ENCODE results near the gene UROS.

The UROS gene

DNA sequence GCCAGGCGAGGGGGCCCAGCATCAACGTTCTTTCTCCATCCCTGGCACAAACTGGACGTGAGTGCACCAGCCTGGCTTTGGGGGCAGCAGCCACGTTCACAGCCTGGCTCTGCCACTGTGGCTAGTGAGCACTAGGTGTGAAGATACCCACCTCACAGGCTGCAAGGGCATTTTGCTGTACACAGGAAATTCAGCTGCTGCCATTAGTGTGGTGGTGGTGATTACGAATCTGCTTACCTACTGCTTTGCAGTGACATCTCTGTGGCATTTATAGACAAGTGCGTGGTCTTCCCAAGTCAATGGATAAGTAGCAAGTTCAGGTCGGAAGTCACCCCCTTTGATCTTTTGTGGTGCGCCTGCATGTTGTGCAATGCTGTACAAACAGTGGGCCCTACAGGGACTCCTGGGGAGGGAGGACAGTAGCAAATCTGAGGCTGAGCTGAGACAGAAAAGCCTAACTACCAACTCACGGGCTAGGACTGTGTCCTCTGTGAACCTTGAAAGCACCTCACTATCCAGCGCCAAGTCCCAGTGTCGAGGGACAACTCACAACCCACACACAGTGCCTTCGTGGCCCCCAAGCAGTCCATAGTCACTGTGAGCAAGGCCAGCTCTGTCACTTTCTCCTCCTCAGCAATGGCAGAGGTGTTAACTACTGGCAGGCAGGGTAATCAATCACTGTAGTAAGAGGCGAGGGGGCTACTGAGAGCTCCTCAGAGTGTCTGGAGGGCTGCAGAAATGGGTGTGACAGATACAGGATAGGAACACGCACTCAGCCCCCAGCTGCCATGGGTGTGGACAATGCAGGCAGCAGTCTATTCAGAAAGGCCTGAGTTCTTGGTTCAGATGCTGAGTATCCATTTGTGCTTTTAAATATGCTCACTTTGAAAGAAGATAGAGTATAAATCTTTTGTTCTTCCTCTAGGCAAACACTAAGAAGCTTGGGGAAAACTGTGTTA is 30.4 kb downstream of the UROS start:
- no peak for DNase-seq (ENCODE audit: low read depth in 2 of 2, low spot score in 1 of 2)

GRCh38 chr10:125788156-125789034 is 34.7 kb downstream of the UROS start:
- no peak for DNase-seq (ENCODE audit: low read depth in 2 of 2, low spot score in 1 of 2)

DNA sequence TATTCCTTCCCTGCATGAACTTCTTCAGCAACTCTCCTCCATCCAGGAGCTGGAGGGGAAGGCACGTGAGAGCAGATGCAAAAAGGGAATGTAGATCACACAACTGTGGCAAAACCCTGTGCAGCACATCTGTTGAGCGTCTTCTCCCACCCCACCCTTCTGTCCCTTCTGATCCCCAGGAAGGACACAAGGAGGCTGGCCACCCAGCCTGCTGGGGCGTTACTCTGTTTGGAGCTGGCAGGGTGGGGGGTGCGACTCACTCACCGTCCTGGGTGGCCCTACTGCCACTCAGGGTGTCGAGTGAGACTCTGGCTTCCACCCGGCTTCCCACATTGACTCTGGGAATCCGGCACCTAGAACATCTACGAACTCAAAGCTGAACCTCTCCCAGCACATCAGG is 37.3 kb downstream of the UROS start:
- no peak for DNase-seq (ENCODE audit: low read depth in 2 of 2, low spot score in 1 of 2)

DNA sequence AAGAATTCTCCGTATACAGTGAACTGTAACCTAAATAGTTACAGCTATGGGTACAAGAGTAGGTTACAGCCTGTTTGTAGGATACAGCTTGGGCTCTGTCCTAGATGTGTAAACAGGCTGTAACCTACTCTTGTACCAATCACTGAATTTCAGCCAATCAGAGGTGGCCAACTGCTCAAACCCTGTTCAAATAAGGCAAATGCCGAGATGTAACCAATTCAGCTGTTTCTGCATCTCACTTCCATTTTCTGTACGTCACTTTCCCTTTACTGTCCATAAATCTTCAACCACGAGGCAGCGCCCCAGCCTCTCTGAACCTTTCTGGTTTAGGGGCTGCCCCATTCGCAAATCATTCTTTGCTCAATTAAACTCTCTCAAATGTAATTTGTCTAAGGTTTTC is 39.1 kb downstream of the UROS start:
- DNase-seq (ENCODE audit: low read depth in 2 of 2, low spot score in 1 of 2), result no peak

GRCh38 chr10:125783408-125783807 is 39.6 kb downstream of the UROS start:
- DNase-seq (ENCODE audit: low read depth in 2 of 2, low spot score in 1 of 2), result no peak

GRCh38 chr10:125782616-125783015 is 40.4 kb downstream of the UROS start:
- no peak for DNase-seq (ENCODE audit: low read depth in 2 of 2, low spot score in 1 of 2)

- no peak for DNase-seq (ENCODE audit: low read depth in 2 of 2, low spot score in 1 of 2)
Observed at GRCh38 chr10:125782054-125782453, 41.0 kb downstream of the UROS start.

GRCh38 chr10:125781374-125781773 is 41.7 kb downstream of the UROS start:
- no peak for DNase-seq (ENCODE audit: low read depth in 2 of 2, low spot score in 1 of 2)

GRCh38 chr10:125779403-125780327 is 43.4 kb downstream of the UROS start:
- DNase-seq (ENCODE audit: low read depth in 2 of 2, low spot score in 1 of 2), result no peak

DNA sequence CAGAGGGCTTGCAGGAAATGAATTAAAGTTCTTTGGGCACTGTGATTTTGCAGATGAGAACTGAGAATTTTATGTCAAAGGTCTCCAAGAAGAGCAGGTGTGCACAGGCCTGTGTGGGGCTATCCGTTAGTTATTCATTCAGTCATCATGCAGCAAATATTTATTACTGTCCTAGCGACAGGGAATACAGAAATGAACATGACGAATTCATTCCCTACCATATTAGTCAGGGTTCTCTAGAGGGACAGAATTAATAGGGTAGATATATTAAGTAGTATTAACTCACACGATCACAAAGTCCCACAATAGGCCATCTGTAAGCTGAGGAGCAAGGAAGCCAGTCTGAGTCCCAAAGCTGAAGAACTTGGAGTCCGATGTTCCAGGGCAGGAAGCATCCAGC is 44.5 kb downstream of the UROS start:
- DNase-seq (ENCODE audit: low read depth in 2 of 2, low spot score in 1 of 2), result no peak

GRCh38 chr10:125777806-125778205 is 45.3 kb downstream of the UROS start:
- DNase-seq (ENCODE audit: low read depth in 2 of 2, low spot score in 1 of 2), result no peak

- no peak for DNase-seq (ENCODE audit: low read depth in 2 of 2, low spot score in 1 of 2)
Observed at GRCh38 chr10:125775491-125776106, 47.5 kb downstream of the UROS start, which contains the start of gene MMP21. Gene MMP21 (minus strand): TSS chr10:125775821. CDS start chr10:125775821, 0 bp downstream.

GRCh38 chr10:125774581-125775191 is 48.4 kb downstream of the UROS start:
- DNase-seq (ENCODE audit: low read depth in 2 of 2, low spot score in 1 of 2), result no peak

DNA sequence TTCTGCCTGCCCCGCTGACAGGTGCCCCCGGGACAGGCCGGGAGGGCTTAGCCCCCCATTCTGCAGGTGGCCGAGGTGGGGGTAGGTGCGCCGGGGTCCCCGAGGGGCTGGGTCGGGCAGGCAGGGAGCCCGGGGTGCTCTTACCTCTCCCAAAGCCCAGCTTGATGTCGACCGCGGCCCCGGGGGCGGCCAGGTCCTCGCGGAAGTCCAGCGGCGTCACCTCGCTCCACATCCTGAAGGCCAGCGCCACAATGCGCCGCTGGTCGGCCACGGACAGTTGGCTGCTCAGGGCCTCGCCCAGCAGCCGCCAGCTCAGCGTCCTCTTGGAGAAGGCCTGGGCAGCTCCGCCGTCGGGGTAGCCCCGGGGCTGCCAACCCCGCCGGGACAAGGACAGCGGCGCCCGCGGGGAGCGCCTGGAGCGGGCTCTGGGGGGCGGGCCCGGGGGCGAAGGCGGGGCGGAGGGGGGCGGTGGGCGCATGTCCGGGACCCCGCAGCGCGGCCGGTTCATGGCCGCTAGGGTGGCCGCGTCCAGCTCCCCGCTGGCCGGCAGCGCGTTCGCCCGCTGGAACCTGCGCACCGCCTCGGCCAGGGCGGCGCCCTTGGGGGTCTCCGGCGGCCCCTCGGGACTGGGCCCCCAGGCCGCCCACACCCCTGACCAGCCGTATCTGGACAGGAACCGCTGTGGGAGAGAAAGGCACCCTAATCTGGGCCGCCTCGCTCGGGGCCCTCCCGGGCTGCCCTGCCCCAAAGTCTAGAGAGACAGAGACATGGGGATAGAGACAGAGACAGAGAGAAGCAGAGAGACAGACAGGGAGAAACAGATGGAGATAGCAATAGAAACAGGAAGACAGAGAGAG is 49.1 kb downstream of the UROS start:
- DNase-seq (ENCODE audit: low read depth in 2 of 2, low spot score in 1 of 2), result no peak

DNA sequence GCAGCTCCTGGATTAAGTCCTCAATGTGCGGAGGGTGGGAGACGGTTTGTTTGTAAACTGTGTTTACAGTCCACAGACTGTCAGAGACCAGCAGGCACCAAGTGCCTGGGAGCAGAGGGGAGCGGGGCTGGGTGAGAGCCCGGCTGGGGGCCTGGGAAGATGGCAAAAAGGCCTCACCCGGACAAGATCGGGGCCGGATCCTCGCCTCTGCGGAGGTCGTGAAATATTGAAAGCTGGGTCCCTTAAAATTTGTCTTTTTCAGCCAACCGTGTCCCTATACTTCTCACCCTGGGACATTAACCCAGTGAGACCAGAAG is 50.2 kb downstream of the UROS start:
- no peak for DNase-seq (ENCODE audit: low read depth in 2 of 2, low spot score in 1 of 2)

DNA sequence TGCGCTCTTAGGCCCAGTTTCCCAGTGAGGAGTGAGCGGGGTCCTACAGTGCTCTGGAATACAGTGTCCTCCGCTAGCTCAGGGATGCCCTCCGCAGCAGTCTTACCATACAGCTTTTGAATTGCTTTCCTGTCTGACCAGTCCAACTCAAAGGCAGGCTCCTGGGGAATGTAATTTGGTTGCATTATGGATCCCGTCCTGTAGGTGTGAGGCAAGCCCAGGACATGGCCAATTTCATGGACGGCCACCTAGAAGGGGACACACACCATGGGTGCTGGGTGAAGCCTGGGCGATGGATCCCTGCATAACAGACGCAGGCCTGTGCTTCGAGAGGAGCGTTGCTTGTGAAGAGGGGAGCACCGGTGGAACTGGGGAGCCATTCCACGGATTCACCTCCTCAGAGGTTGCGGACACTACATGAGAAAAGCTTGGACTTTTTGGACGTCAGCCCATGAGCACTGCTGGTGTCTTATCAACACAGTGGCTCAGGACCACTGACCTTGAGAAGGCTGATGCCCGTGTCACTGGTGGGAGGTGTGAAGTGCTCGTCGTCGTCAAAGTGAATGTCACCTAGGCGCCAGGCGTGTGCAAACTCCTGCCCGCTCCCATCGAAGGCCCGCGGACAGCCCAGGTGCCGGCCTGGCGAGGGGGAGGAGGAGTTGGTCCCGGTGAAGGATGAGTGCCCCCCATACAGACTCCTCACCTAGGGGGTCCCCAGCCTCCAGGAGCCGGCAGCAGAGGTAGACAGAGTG is 50.8 kb downstream of the UROS start:
- no peak for DNase-seq (ENCODE audit: low read depth in 2 of 2, low spot score in 1 of 2)

- no peak for DNase-seq (ENCODE audit: low read depth in 2 of 2, low spot score in 1 of 2)
Observed at GRCh38 chr10:125770844-125771243, 52.2 kb downstream of the UROS start.

DNA sequence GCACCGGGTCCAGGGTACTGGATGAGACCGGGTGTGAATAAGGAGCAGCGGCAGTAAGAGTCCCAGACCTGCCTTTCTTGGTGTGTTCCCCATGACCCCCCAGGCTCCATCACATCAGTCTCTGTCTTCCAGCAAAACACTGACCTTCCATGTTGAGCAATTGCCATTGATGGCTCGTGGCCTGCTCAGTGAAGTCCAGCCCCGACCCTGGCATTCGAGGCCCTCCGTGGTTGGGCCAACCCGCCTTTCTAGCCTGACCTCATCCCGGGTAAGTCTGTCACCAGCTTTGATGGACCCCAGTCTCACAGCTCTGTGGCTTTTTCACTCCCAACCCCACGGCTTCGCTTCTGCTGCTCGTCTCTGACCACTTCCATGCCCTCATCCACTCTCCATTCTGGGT is 53.9 kb downstream of the UROS start:
- no peak for DNase-seq (ENCODE audit: low read depth in 2 of 2, low spot score in 1 of 2)

Measured in stimulated activated CD8-positive, alpha-beta memory T cell treated with anti-CD3 and anti-CD28 coated beads, Interleukin-4, amount 100 ng/mL, for 1 hour (primary cell).